ENCODE data around the gene YWHAB. TPM values are rescaled to one million over a fixed set of nuclear protein-coding genes. Genes with fewer than 3 reads are reported as not detected.

The YWHAB gene
- total and polyA plus RNA-seq, 10 of the 15 experiments (the other 5 are each of a cell fraction or from before 2014, with no cell fraction given) = 63.5 to 323 (median 144) TPM

DNA sequence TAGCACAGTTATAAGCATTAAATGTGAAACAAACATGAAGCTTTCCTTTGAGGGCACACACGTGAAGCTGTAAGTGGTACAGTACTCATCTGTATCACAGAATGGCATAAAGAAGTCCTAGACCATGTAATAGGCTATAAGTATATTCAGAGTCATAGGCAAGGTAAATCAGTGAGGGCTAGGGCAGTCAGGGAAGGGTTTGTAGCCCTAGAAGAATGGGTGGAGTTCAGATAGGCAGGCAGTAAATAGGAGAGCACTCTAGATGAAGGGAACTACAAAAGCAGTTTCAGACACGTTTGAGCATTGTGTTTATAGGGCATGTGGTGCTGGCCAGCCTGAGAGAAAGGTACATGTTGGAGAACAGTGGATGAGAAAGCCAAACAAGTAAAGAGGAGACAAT lies 9.5 kb downstream of the YWHAB start (continued):
- TF ChIP-seq PML (IDR thresholded peaks at IDR 0.05; ENCODE audit: low read length) (no peak), SRF (IDR thresholded peaks at IDR 0.05; ENCODE audit: low read depth in 2 of 2, low read length in 2 of 2) (no peak), RCOR1 (conservative IDR thresholded peaks at IDR 0.05; ENCODE audit: low read depth, low read length) (no peak)
- TF ChIP-seq, protein P1, sequence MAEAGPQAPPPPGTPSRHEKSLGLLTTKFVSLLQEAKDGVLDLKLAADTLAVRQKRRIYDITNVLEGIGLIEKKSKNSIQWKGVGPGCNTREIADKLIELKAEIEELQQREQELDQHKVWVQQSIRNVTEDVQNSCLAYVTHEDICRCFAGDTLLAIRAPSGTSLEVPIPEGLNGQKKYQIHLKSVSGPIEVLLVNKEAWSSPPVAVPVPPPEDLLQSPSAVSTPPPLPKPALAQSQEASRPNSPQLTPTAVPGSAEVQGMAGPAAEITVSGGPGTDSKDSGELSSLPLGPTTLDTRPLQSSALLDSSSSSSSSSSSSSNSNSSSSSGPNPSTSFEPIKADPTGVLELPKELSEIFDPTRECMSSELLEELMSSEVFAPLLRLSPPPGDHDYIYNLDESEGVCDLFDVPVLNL (IDR thresholded peaks at IDR 0.05; ENCODE audit: low read depth, low read length) = no peak

DNA sequence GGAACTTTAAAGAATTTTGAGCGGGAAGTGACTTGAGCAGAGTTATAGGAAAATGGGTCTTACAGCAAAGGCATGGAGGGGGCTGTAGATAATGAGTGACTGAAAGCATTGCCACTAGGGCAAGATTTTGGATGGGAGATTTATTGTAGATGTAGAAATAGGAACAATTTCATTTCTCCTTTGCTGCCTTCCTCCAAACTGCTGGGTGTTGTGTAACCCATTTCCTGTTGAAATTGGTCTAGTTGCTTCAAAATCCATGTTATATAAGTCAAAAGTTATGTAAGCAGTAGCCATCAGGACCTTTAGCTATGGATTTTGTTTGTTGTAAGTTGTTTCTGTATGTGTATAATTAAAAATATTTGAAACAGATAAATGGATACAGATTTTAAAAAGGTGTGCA lies 11.1 kb downstream of the YWHAB start:
- Histone ChIP-seq H3K9ac (ENCODE audit: control insufficient read depth, insufficient read depth, low read length) (no peak overlapping the region), H3K36me3 (ENCODE audit: control insufficient read depth in 2 of 2, insufficient read depth in 2 of 2, low read length in 1 of 2) (peaks cover 2 to 18% of the 10 kb centered on the region in 2 experiments; a peak in 3 of 4 replicates), H3K4me2 (ENCODE audit: control insufficient read depth, insufficient read depth) (0 out of 2 replicates have a peak overlapping the region, but pooled peaks have one; percentile 7), H3K4me3 (no peak overlapping the region), H3K27me3 (replicated peaks in 1 of 2; ENCODE audit: control insufficient read depth in 2 of 2, insufficient read depth in 2 of 2, low read length in 1 of 2) (no peaks in the 10 kb centered on the region), H3K79me2 (ENCODE audit: control insufficient read depth, insufficient read depth, low read length) (peaks cover 90% of the 10 kb centered on the region), H3K9me3 (replicated peaks; ENCODE audit: control insufficient read depth, insufficient read depth, low read length) (no peaks in the 10 kb centered on the region), H3K27ac (ENCODE audit: control insufficient read depth, insufficient read depth) (no peak overlapping the region), H2AFZ (ENCODE audit: control insufficient read depth, low read depth, low read length) (no peak overlapping the region), H3K4me1 (ENCODE audit: control insufficient read depth, insufficient read depth, low read length) (peaks cover 18% of the 10 kb centered on the region), H4K20me1 (ENCODE audit: control insufficient read depth, insufficient read depth) (peaks cover 17% of the 10 kb centered on the region; the same call in 1 of the 2 replicates)
- intact Hi-C loops (cut with micrococcal nuclease; ENCODE audit: unreplicated experiment) = no loop called here
- CTCF ChIA-PET = interaction anchor here (0.6 to 1.7 kb wide), 4 partner anchors 9 to 785 kb away, joined by 3 to 7 read pairs (median 4); no protein-coding TSS in a partner anchor
- POLR2A ChIA-PET = interaction anchor here (0.8 to 2.1 kb wide), 4 partner anchors 10 to 30 kb away, joined by 3 to 5 read pairs (median 4); partner anchors contain the start of gene PABPC1L
- 92% methylated on average over 1 of the region's 1 CpG for WGBS (ENCODE audit: insufficient coverage, insufficient replicate concordance, low lambda C conversion rate, missing lambda C conversion rate)
- ATAC-seq = no peak
- RAD21 ChIA-PET (ENCODE audit: unreplicated experiment) = interaction anchor here (1.5 kb wide), 1 partner anchor 109 kb away, joined by 4 read pairs; no protein-coding TSS in a partner anchor
- FAIRE-seq = no peak
- in situ Hi-C loops (cut with MboI) = no loop called here
- BruUV-seq (replicated peaks) = no TSS peak
- DNase-seq (ENCODE audit: low read depth, low spot score) = no peak
- SMC1A ChIA-PET (ENCODE audit: uncharacterized antibody, unreplicated experiment) = interaction anchor here (1.3 to 3.9 kb wide), 2 partner anchors 8 to 13 kb away, joined by 9 to 10 read pairs; partner anchors contain the start of gene PABPC1L
- TF ChIP-seq, protein P2, sequence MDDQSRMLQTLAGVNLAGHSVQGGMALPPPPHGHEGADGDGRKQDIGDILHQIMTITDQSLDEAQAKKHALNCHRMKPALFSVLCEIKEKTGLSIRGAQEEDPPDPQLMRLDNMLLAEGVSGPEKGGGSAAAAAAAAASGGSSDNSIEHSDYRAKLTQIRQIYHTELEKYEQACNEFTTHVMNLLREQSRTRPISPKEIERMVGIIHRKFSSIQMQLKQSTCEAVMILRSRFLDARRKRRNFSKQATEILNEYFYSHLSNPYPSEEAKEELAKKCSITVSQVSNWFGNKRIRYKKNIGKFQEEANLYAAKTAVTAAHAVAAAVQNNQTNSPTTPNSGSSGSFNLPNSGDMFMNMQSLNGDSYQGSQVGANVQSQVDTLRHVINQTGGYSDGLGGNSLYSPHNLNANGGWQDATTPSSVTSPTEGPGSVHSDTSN (IDR thresholded peaks at IDR 0.05; ENCODE audit: insufficient replicate concordance, low read depth, low read length) = no peak
- TF ChIP-seq PAX5 (IDR thresholded peaks at IDR 0.05; ENCODE audit: borderline replicate concordance, low read depth, low read length) = no peak
- TF ChIP-seq LARP7 (IDR thresholded peaks at IDR 0.05) = no peak
- TF ChIP-seq ATF7 (IDR thresholded peaks at IDR 0.05; ENCODE audit: low read depth) = no peak
- TF ChIP-seq TAF1 (IDR thresholded peaks at IDR 0.05; ENCODE audit: borderline replicate concordance, low read depth, low read length) = no peak
- TF ChIP-seq NRF1 (conservative IDR thresholded peaks at IDR 0.05; ENCODE audit: low read depth, low read length) = no peak
- TF ChIP-seq PAX8 (IDR thresholded peaks at IDR 0.05) = no peak
- no peak for TF ChIP-seq CBFB (IDR thresholded peaks at IDR 0.05; ENCODE audit: low read depth)
- TF ChIP-seq, protein P1 (IDR thresholded peaks at IDR 0.05; ENCODE audit: low read depth, low read length) = no peak
- TF ChIP-seq, protein P3, sequence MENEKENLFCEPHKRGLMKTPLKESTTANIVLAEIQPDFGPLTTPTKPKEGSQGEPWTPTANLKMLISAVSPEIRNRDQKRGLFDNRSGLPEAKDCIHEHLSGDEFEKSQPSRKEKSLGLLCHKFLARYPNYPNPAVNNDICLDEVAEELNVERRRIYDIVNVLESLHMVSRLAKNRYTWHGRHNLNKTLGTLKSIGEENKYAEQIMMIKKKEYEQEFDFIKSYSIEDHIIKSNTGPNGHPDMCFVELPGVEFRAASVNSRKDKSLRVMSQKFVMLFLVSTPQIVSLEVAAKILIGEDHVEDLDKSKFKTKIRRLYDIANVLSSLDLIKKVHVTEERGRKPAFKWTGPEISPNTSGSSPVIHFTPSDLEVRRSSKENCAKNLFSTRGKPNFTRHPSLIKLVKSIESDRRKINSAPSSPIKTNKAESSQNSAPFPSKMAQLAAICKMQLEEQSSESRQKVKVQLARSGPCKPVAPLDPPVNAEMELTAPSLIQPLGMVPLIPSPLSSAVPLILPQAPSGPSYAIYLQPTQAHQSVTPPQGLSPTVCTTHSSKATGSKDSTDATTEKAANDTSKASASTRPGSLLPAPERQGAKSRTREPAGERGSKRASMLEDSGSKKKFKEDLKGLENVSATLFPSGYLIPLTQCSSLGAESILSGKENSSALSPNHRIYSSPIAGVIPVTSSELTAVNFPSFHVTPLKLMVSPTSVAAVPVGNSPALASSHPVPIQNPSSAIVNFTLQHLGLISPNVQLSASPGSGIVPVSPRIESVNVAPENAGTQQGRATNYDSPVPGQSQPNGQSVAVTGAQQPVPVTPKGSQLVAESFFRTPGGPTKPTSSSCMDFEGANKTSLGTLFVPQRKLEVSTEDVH (IDR thresholded peaks at IDR 0.05; ENCODE audit: low read depth, partially characterized antibody) = no peak
- TF ChIP-seq, protein P4, sequence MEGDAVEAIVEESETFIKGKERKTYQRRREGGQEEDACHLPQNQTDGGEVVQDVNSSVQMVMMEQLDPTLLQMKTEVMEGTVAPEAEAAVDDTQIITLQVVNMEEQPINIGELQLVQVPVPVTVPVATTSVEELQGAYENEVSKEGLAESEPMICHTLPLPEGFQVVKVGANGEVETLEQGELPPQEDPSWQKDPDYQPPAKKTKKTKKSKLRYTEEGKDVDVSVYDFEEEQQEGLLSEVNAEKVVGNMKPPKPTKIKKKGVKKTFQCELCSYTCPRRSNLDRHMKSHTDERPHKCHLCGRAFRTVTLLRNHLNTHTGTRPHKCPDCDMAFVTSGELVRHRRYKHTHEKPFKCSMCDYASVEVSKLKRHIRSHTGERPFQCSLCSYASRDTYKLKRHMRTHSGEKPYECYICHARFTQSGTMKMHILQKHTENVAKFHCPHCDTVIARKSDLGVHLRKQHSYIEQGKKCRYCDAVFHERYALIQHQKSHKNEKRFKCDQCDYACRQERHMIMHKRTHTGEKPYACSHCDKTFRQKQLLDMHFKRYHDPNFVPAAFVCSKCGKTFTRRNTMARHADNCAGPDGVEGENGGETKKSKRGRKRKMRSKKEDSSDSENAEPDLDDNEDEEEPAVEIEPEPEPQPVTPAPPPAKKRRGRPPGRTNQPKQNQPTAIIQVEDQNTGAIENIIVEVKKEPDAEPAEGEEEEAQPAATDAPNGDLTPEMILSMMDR (IDR thresholded peaks at IDR 0.05 in 2 of 3, conservative IDR thresholded peaks at IDR 0.05 in 1 of 3; ENCODE audit: control insufficient read depth in 2 of 3, extremely low read depth in 1 of 3, insufficient read depth in 1 of 3, low read depth in 3 of 3, low read length in 3 of 3) = no peak
